CD4-positive, alpha-beta T cell (primary cell): ENCODE measurements around the gene BANF2. TPM values are rescaled to one million over a fixed set of nuclear protein-coding genes. Genes with fewer than 3 reads are reported as not detected.

Experiments used
- ATAC-seq: fragments of 200-7000 bp; cut with Tn5 transposase; one replicate; pipeline ENCODE4 v1.10.0; 2022; ENCODE audit warnings: mild to moderate bottlenecking; ENCODE audit not compliant: poor library complexity
- CTCF ChIA-PET: fragments of 350-600 bp; sonication (Branson Sonifier 250); formaldehyde crosslinking; loops from one replicate; lab custom pipeline; 2021; ENCODE audit warnings: antibody characterized with exemption, inconsistent platforms; lab: Charles Lee
- POLR2A ChIA-PET: fragments of 350-600 bp; sonication (Branson Sonifier 250); formaldehyde crosslinking; loops from one replicate; lab custom pipeline; 2021; ENCODE audit warnings: antibody characterized with exemption, inconsistent platforms; lab: Charles Lee
- DNase-seq, 14 experiments: peaks; one replicate each; pipeline ENCODE4 v3.0.0-alpha.2; 2013 to 2020; ENCODE audit warnings: mixed read lengths in 2 of 14
- H3K27ac ChIP-seq, 2 donors: one replicate each; pipeline versions ENCODE4 v1.5.1 to v1.7.0; 2013; ENCODE audit warnings: low read length in 2 of 2, low read depth in 1 of 2, mild to moderate bottlenecking in 1 of 2
- H3K27me3 ChIP-seq, 2 experiments: 1 replicate in 1 of 2; 2 replicates in 1 of 2; pipeline versions ENCODE4 v1.6.1 to v1.7.0; 2013; ENCODE audit warnings: low read length in 2 of 2, control low read depth in 1 of 2, mild to moderate bottlenecking in 1 of 2, moderate library complexity in 1 of 2; ENCODE audit not compliant: insufficient read depth in 2 of 2, control insufficient read depth in 1 of 2
- H3K36me3 ChIP-seq: one replicate; pipeline ENCODE4 v1.6.1; 2013; ENCODE audit warnings: low read length, control low read depth; ENCODE audit not compliant: insufficient read depth
- H3K4me1 ChIP-seq: one replicate; pipeline ENCODE4 v1.6.1; 2013; ENCODE audit warnings: low read length, control low read depth; ENCODE audit not compliant: insufficient read depth
- H3K4me3 ChIP-seq: one replicate; pipeline ENCODE4 v1.5.1; 2013; ENCODE audit warnings: mild to moderate bottlenecking, low read length, moderate library complexity
- H3K9me3 ChIP-seq, 2 experiments: 1 replicate in 1 of 2; 2 replicates in 1 of 2; pipeline versions ENCODE4 v1.6.1 to v1.7.0; 2013; ENCODE audit warnings: low read length in 2 of 2, mild to moderate bottlenecking in 2 of 2, control low read depth in 1 of 2, moderate library complexity in 1 of 2; ENCODE audit not compliant: control insufficient read depth in 1 of 2, insufficient read depth in 1 of 2
- H3K27ac Mint-ChIP-seq: one replicate; pipeline ENCODE4 v1.8.0; 2020; ENCODE audit warnings: mixed read lengths
- H3K27me3 Mint-ChIP-seq: one replicate; pipeline ENCODE4 v1.8.0; 2021; ENCODE audit warnings: mixed read lengths
- H3K36me3 Mint-ChIP-seq: one replicate; pipeline ENCODE4 v1.8.0; 2021; ENCODE audit warnings: low read depth, mixed read lengths
- H3K4me1 Mint-ChIP-seq: one replicate; pipeline ENCODE4 v1.8.0; 2021; ENCODE audit warnings: low read depth, mixed read lengths
- H3K4me3 Mint-ChIP-seq: one replicate; pipeline ENCODE4 v1.8.0; 2020; ENCODE audit warnings: mild to moderate bottlenecking, mixed read lengths
- H3K9me3 Mint-ChIP-seq: one replicate; pipeline ENCODE4 v1.8.0; 2020; ENCODE audit warnings: mixed read lengths
- intact Hi-C, 2 experiments: fragments of 100-400 bp; cut with DNase I in 1 of 2; cut with micrococcal nuclease in 1 of 2; formaldehyde crosslinking; loops; one replicate each; pipeline versions ENCODE4 v1.15.1 to v1.9.0; 2023 to 2025; cut with DNase I, micrococcal nuclease
- total RNA-seq, 174 experiments: library from RNA in 2 of 174; stranded (reverse) in 2 of 174; gene quantifications; one replicate each; pipeline ENCODE4 v1.2.3 and lab custom pipeline; 2021 to 2026
- TF ChIP-seq, protein P1 (sequence below): fragments of 200-600 bp; IDR thresholded peaks from one replicate; pipeline ENCODE4 v1.8.0; 2022; ENCODE audit warnings: antibody characterized with exemption, mild to moderate bottlenecking

Gene BANF2
- total RNA-seq, 2 experiments from 2014 or later, result not detected

DNA sequence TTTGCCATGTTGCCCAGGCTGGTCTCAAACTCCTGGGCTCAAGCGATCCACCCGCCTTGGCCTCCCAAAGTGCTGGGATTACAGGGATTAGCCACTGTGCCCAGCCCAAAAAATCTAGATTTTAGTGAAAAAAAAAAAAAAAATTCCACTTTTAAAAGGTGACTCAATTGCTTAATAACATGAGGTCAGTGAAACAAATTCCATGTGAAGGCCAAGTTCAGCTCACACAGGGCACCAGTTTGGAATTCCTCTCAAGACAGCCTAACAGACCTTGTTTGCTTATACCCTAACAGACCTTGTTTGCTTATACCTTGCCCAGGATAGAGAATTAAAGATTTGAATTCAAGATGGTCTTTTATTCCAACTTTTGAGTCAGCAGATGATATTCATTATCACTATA lies 22.8 kb upstream of the BANF2 start:
- ATAC-seq (no peak), DNase-seq (no peak)
- no peak overlapping the region for H3K4me3 ChIP-seq
- H3K9me3 ChIP-seq, result no peaks in the 10 kb centered on the region
- TF ChIP-seq, protein P1, sequence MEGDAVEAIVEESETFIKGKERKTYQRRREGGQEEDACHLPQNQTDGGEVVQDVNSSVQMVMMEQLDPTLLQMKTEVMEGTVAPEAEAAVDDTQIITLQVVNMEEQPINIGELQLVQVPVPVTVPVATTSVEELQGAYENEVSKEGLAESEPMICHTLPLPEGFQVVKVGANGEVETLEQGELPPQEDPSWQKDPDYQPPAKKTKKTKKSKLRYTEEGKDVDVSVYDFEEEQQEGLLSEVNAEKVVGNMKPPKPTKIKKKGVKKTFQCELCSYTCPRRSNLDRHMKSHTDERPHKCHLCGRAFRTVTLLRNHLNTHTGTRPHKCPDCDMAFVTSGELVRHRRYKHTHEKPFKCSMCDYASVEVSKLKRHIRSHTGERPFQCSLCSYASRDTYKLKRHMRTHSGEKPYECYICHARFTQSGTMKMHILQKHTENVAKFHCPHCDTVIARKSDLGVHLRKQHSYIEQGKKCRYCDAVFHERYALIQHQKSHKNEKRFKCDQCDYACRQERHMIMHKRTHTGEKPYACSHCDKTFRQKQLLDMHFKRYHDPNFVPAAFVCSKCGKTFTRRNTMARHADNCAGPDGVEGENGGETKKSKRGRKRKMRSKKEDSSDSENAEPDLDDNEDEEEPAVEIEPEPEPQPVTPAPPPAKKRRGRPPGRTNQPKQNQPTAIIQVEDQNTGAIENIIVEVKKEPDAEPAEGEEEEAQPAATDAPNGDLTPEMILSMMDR, result no peak
- peaks cover 38% of the 10 kb centered on the region for H3K36me3 Mint-ChIP-seq
- no peak overlapping the region for H3K27ac Mint-ChIP-seq
- no peaks in the 10 kb centered on the region for H3K27me3 ChIP-seq
- intact Hi-C loops, result no loop called here
- no peaks in the 10 kb centered on the region for H3K27me3 Mint-ChIP-seq
- no peaks in the 10 kb centered on the region for H3K9me3 Mint-ChIP-seq
- H3K4me1 Mint-ChIP-seq, result peaks cover 15% of the 10 kb centered on the region
- CTCF ChIA-PET, result no interaction called here
- POLR2A ChIA-PET, result no interaction called here
- H3K4me1 ChIP-seq, result peaks cover 13% of the 10 kb centered on the region
- no peak overlapping the region for H3K4me3 Mint-ChIP-seq
- H3K36me3 ChIP-seq, result no peaks in the 10 kb centered on the region
- no peak overlapping the region for H3K27ac ChIP-seq

DNA sequence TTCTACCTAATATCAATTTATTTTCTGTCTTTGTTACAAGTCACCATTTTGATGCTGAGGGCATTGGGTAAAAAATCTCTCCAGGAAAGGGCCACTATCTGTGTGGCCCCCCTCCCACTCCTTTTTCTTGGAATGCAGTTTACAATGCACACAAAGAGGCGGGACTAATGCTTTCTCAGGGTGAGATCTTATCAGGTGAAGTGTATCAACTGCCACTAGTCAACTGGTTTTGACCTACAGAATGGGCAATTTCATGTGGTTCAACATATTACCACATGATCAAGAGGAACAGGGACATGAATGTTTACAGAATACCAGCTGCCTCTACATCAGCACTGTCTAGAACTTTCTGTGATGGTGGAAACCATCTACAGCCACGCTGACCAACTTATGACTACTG lies 21.5 kb upstream of the BANF2 start:
- CTCF ChIA-PET, result no interaction called here
- Histone ChIP-seq H3K27me3 (no peaks in the 10 kb centered on the region), H3K4me3 (no peak overlapping the region), H3K36me3 (no peaks in the 10 kb centered on the region), H3K4me1 (peaks cover 20% of the 10 kb centered on the region), H3K9me3 (no peaks in the 10 kb centered on the region), H3K27ac (no peak overlapping the region)
- ATAC-seq, result no peak
- Mint-ChIP-seq H3K36me3 (peaks cover 38% of the 10 kb centered on the region), H3K27me3 (peaks cover 6% of the 10 kb centered on the region), H3K4me3 (peak overlapping the region; percentile 25), H3K27ac (no peak overlapping the region), H3K9me3 (no peaks in the 10 kb centered on the region), H3K4me1 (peaks cover 24% of the 10 kb centered on the region)
- DNase-seq, result no peak
- TF ChIP-seq, protein P1, result no peak
- intact Hi-C loops, result no loop called here
- POLR2A ChIA-PET, result no interaction called here

DNA sequence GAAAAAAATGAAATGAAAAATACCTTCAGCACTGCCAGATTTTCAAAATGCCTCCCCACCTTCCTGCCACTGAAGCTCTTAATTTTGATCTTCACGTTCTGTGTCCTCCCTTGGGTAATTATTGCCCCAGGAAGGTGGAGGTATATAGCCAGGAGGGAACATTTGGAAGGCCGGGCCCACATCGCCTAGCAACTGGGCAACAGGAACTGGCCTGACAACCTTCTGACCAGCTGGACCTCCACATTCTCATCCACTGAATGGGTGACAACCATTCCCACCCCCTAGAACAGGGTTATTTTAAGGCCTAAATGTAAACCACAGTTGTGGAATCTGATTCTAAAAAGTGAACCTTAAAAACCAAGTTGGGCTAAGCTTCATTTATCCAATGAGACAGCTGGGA lies 20.9 kb upstream of the BANF2 start:
- no peak overlapping the region for H3K27ac Mint-ChIP-seq
- peaks cover 6% of the 10 kb centered on the region for H3K27me3 Mint-ChIP-seq
- Histone ChIP-seq H3K4me3 (no peak overlapping the region), H3K4me1 (peaks cover 20% of the 10 kb centered on the region), H3K27me3 (peaks cover 0 to 4% of the 10 kb centered on the region in 2 experiments), H3K36me3 (no peaks in the 10 kb centered on the region), H3K9me3 (no peaks in the 10 kb centered on the region), H3K27ac (no peak overlapping the region)
- H3K4me3 Mint-ChIP-seq, result no peak overlapping the region
- POLR2A ChIA-PET, result no interaction called here
- TF ChIP-seq, protein P1, result no peak
- H3K4me1 Mint-ChIP-seq, result peaks cover 26% of the 10 kb centered on the region
- peaks cover 38% of the 10 kb centered on the region for H3K36me3 Mint-ChIP-seq
- DNase-seq (no peak), ATAC-seq (no peak)
- H3K9me3 Mint-ChIP-seq, result no peaks in the 10 kb centered on the region
- intact Hi-C loops, result no loop called here
- CTCF ChIA-PET, result no interaction called here
